Peyer's patch (tissue), 4 donors: ENCODE measurements around the gene MLPH.

Source experiments
- CTCF ChIP-seq, 6 experiments: fragments of 450-650 bp in 4 of 6; fragments of 200-600 bp in 2 of 6; sonication (generic) in 1 of 6; IDR thresholded peaks; one replicate each; pipeline ENCODE4 v1.5.1; 2017 to 2019; ENCODE audit warnings: antibody characterized with exemption in 6 of 6, mild to moderate bottlenecking in 3 of 6, moderate library complexity in 1 of 6
- POLR2A ChIP-seq, 2 donors: fragments of 450-650 bp; IDR thresholded peaks; one replicate each; pipeline ENCODE4 v1.5.1; 2017; ENCODE audit warnings: antibody characterized with exemption in 2 of 2, mild to moderate bottlenecking in 2 of 2, moderate library complexity in 2 of 2

GRCh38 chr2:237479747-237480146 is 7.3 kb upstream of the MLPH start:
- TF ChIP-seq CTCF (IDR thresholded peaks at IDR 0.05) (no peak), POLR2A (IDR thresholded peaks at IDR 0.05) (no peak)
